Calu3 (cell line): ENCODE data around the gene SDC3. TPM values are rescaled to one million over a fixed set of nuclear protein-coding genes. Genes with fewer than 3 reads are reported as not detected.

ENCODE experiments used
- BruUV-seq: library from RNA; stranded (reverse); fragments of 400-500 nt; replicated peaks from 2 replicates; lab custom pipeline; 2021; lab: Mats Ljungman, UMichigan
- CTCF ChIA-PET: fragments of 300-600 bp; sonication (Branson Sonifier 250); formaldehyde crosslinking; loops from one replicate; lab custom pipeline; 2022; ENCODE audit warnings: antibody characterized with exemption; lab: Charles Lee
- DNase-seq: peaks from one replicate; pipeline ENCODE4 v3.0.0; 2022
- H3K27ac Mint-ChIP-seq: one replicate; pipeline ENCODE4 v1.8.0; 2022; ENCODE audit warnings: mixed read lengths; ENCODE audit not compliant: unreplicated experiment
- H3K27me3 Mint-ChIP-seq: one replicate; pipeline ENCODE4 v1.8.0; 2022; ENCODE audit warnings: mixed read lengths; ENCODE audit not compliant: unreplicated experiment
- H3K36me3 Mint-ChIP-seq: one replicate; pipeline ENCODE4 v1.8.0; 2022; ENCODE audit warnings: mild to moderate bottlenecking, moderate library complexity, mixed read lengths; ENCODE audit not compliant: insufficient read depth, unreplicated experiment
- H3K4me1 Mint-ChIP-seq: one replicate; pipeline ENCODE4 v1.8.0; 2022; ENCODE audit warnings: mild to moderate bottlenecking, low read depth, mixed read lengths; ENCODE audit not compliant: unreplicated experiment
- H3K4me3 Mint-ChIP-seq: one replicate; pipeline ENCODE4 v1.8.0; 2022; ENCODE audit warnings: mild to moderate bottlenecking, low read depth, moderate library complexity, mixed read lengths; ENCODE audit not compliant: unreplicated experiment
- H3K9me3 Mint-ChIP-seq: one replicate; pipeline ENCODE4 v1.8.0; 2022; ENCODE audit warnings: low read depth, mixed read lengths; ENCODE audit not compliant: unreplicated experiment
- intact Hi-C: fragments of 100-400 bp; cut with micrococcal nuclease; formaldehyde crosslinking; loops from one replicate; pipeline ENCODE4 v1.10.0; 2022; ENCODE audit not compliant: unreplicated experiment
- total RNA-seq: library from RNA; stranded (reverse); gene quantifications from 2 replicates; pipeline ENCODE4 v1.2.3, GENCODE V29; 2022
- TF ChIP-seq, protein P1 (sequence below): fragments of 200-600 bp; IDR thresholded peaks from one replicate; pipeline ENCODE4 v1.8.0; 2022; ENCODE audit warnings: antibody characterized with exemption; ENCODE audit not compliant: unreplicated experiment

The SDC3 gene
- total RNA-seq, 1 experiment from 2014 or later: 15.0 TPM

DNA sequence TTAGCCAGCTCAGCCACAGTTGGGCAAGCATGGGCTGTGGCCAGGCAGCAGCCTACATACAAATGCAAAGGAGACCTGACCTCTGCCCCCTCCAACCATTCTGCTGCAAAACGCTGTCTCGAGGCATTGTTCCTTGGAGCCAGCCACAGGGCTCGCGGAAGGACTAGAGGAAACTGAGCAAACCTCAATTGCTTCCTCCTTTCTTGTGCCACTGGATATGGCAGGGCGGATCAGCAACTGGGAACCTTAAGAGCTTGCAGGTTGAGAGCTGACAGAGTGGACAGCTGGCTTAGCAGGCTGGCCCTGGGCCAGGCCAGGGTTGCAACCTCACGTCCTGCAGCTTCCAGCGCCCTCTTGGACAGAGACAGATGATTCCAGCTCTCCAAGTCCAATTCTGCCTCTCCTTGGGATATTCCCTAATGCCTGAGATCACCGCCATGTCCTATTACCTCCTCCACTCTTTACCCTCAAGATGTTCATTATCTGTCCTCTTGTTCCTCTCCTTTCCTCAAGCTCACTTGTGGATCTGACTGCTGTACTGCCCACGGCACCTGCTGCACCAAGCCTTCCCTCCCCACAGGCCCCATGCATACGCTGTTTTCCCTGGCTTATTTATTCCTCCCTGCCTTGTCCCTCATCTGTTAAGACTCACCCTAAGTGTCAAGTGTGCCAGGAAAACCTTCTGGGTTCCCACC lies 67.5 kb downstream of the SDC3 start:
- Mint-ChIP-seq H3K27me3 (peaks cover 66% of the 10 kb centered on the region), H3K4me1 (peaks cover 10% of the 10 kb centered on the region), H3K27ac (no peak overlapping the region), H3K9me3 (no peaks in the 10 kb centered on the region), H3K36me3 (no peaks in the 10 kb centered on the region), H3K4me3 (no peak overlapping the region)
- TF ChIP-seq, protein P1, sequence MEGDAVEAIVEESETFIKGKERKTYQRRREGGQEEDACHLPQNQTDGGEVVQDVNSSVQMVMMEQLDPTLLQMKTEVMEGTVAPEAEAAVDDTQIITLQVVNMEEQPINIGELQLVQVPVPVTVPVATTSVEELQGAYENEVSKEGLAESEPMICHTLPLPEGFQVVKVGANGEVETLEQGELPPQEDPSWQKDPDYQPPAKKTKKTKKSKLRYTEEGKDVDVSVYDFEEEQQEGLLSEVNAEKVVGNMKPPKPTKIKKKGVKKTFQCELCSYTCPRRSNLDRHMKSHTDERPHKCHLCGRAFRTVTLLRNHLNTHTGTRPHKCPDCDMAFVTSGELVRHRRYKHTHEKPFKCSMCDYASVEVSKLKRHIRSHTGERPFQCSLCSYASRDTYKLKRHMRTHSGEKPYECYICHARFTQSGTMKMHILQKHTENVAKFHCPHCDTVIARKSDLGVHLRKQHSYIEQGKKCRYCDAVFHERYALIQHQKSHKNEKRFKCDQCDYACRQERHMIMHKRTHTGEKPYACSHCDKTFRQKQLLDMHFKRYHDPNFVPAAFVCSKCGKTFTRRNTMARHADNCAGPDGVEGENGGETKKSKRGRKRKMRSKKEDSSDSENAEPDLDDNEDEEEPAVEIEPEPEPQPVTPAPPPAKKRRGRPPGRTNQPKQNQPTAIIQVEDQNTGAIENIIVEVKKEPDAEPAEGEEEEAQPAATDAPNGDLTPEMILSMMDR: no peak
- intact Hi-C loops: no loop called here
- no TSS peak for BruUV-seq
- CTCF ChIA-PET: interaction anchor here (1.3 kb wide), 1 partner anchor 13 kb away, joined by 3 read pairs; no protein-coding TSS in a partner anchor
- no peak for DNase-seq

DNA sequence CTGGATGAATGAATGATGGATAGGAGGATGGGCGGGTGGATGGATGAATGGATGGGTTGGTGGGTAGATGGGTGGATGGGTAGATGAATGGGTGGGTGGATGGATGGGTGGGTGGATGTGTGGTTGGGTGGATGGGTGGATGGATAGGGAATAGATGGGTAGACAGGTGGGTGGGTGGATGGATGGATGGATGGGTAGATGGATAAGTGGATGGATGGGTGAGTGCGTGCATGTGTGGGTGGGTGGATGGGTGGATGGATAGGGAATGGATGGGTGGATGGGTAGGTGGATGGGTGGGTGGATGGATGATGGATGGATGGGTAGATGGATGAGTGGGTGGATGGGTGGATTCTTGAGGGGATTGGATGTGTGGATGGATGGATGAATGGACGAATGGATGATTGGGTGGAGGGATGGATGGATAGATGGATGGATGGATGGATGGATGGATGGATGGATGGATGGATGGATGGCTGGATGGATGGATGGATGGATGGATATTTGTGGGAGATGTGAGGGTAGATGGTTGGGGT lies 68.7 kb downstream of the SDC3 start:
- intact Hi-C loops: no loop called here
- Mint-ChIP-seq H3K4me1 (peaks cover 10% of the 10 kb centered on the region), H3K9me3 (no peaks in the 10 kb centered on the region), H3K36me3 (no peaks in the 10 kb centered on the region), H3K27ac (no peak overlapping the region), H3K27me3 (peaks cover 66% of the 10 kb centered on the region), H3K4me3 (no peak overlapping the region)
- DNase-seq: no peak
- no TSS peak for BruUV-seq
- TF ChIP-seq, protein P1: no peak
- CTCF ChIA-PET: interaction anchor here (1.3 kb wide), 1 partner anchor 14 kb away, joined by 3 read pairs; no protein-coding TSS in a partner anchor

DNA sequence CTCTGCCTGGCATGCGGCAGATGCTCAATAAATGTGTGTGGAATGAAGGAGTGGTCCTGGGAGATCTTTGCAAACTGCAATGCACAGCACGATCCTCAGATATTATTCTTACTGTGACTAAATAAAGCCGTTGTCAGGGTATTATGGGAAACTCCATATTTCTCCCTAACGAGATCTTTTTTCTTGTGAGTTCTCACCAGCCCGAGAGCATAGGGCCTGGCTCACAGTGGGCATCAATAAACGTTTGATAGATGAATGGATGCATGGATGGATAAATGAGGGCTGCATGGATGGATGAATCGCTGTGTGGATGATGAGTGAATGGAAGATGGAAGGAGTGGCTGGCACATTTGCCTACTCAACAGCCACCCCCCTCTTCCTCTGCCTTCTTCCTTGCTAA lies 69.6 kb downstream of the SDC3 start:
- DNase-seq: no peak
- Mint-ChIP-seq H3K27me3 (peaks cover 66% of the 10 kb centered on the region), H3K9me3 (no peaks in the 10 kb centered on the region), H3K27ac (no peak overlapping the region), H3K36me3 (no peaks in the 10 kb centered on the region), H3K4me1 (peaks cover 10% of the 10 kb centered on the region), H3K4me3 (no peak overlapping the region)
- TF ChIP-seq, protein P1: no peak
- no TSS peak for BruUV-seq
- CTCF ChIA-PET: no interaction called here
- intact Hi-C loops: no loop called here

DNA sequence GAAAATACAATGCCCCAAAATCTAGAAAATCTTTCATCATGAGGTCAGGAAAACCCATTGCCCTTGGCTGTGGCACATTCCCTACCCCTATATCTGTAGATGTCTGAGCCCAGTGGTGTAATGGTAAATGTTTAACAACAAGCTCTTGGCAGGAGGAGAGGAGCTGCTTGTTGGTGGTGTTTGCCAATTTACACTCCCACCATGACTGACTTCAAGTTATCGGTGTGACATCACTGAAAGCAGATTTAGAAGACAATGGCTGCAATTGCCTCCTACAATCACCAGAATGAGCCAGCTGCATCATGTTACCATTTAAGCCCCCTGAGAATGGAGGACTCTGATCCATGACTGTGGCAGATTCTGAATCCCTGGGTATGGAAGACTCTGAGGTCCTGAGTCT lies 70.9 kb downstream of the SDC3 start:
- Mint-ChIP-seq H3K9me3 (no peaks in the 10 kb centered on the region), H3K36me3 (no peaks in the 10 kb centered on the region), H3K4me1 (peaks cover 10% of the 10 kb centered on the region), H3K27me3 (peaks cover 68% of the 10 kb centered on the region), H3K27ac (no peak overlapping the region), H3K4me3 (no peak overlapping the region)
- no TSS peak for BruUV-seq
- DNase-seq: no peak
- CTCF ChIA-PET: no interaction called here
- TF ChIP-seq, protein P1: no peak
- intact Hi-C loops: no loop called here
